ENCODE data around the gene SH3RF3. TPM values are rescaled to one million over a fixed set of nuclear protein-coding genes. Genes with fewer than 3 reads are reported as not detected.

SH3RF3 gene
- total RNA-seq, 1 experiment from 2014 or later = 1.0 TPM

- H3K4me1 Mint-ChIP-seq = no peaks in the 10 kb centered on the region
- ChIA-PET POLR2A (no interaction called here), CTCF (no interaction called here)
- H3K27me3 Mint-ChIP-seq (ENCODE audit: low read depth) = no peaks in the 10 kb centered on the region; the same call in 1 of the 2 replicates
- TF ChIP-seq E2F5 (CRISPR knock-in tag; IDR thresholded peaks at IDR 0.05) (no peak), AFF4 (CRISPR knock-in tag; IDR thresholded peaks at IDR 0.05; ENCODE audit: borderline replicate concordance) (no peak), ZNF138 (CRISPR knock-in tag; conservative IDR thresholded peaks at IDR 0.05) (no peak), ZNF532 (CRISPR knock-in tag; IDR thresholded peaks at IDR 0.05; ENCODE audit: borderline replicate concordance) (no peak), ZNF671 (CRISPR knock-in tag; IDR thresholded peaks at IDR 0.05) (no peak), ZNF121 (CRISPR knock-in tag; IDR thresholded peaks at IDR 0.05) (no peak), MYBL2 (CRISPR knock-in tag; IDR thresholded peaks at IDR 0.05) (no peak), ZMAT4 (CRISPR knock-in tag; IDR thresholded peaks at IDR 0.05) (no peak), ERG (CRISPR knock-in tag; IDR thresholded peaks at IDR 0.05) (no peak), ATF1 (CRISPR knock-in tag; IDR thresholded peaks at IDR 0.05) (no peak), SMAD3 (CRISPR knock-in tag; IDR thresholded peaks at IDR 0.05; ENCODE audit: borderline replicate concordance) (no peak), ZNF219 (CRISPR knock-in tag; IDR thresholded peaks at IDR 0.05; ENCODE audit: borderline replicate concordance) (no peak), SMAD4 (CRISPR knock-in tag; IDR thresholded peaks at IDR 0.05) (no peak), ZNF416 (CRISPR knock-in tag; IDR thresholded peaks at IDR 0.05) (no peak), ZNF425 (CRISPR knock-in tag; conservative IDR thresholded peaks at IDR 0.05) (no peak), ZNF263 (CRISPR knock-in tag; IDR thresholded peaks at IDR 0.05; ENCODE audit: low read depth) (no peak), ZNF317 (CRISPR knock-in tag; IDR thresholded peaks at IDR 0.05; ENCODE audit: borderline replicate concordance, low read depth) (no peak), NR2C2 (CRISPR knock-in tag; IDR thresholded peaks at IDR 0.05) (no peak), TEAD1 (CRISPR knock-in tag; IDR thresholded peaks at IDR 0.05) (no peak), ARID4B (CRISPR knock-in tag; IDR thresholded peaks at IDR 0.05; ENCODE audit: borderline replicate concordance) (no peak)
- H3K27ac Mint-ChIP-seq = no peak overlapping the region
- no peaks in the 10 kb centered on the region for H3K9me3 Mint-ChIP-seq
- DNase-seq (ENCODE audit: low spot score) = no peak
- ATAC-seq = no peak
- no peaks in the 10 kb centered on the region for H3K36me3 Mint-ChIP-seq
- H3K4me3 Mint-ChIP-seq = no peak overlapping the region
These were observed 75.4 kb downstream of the SH3RF3 start for GRCh38 chr2:109204412-109204811.

All from WTC11 (cell line).